ENCODE measurements around the gene PCDHA8. TPM values are rescaled to one million over a fixed set of nuclear protein-coding genes. Genes with fewer than 3 reads are reported as not detected.
"Not testable (repeated sequence)": the region's sequence is repeated elsewhere in the genome, so short reads cannot be mapped to it uniquely, and the experiment has no call there.

The PCDHA8 gene
- total RNA-seq, 2 experiments from 2014 or later: not detected

DNA sequence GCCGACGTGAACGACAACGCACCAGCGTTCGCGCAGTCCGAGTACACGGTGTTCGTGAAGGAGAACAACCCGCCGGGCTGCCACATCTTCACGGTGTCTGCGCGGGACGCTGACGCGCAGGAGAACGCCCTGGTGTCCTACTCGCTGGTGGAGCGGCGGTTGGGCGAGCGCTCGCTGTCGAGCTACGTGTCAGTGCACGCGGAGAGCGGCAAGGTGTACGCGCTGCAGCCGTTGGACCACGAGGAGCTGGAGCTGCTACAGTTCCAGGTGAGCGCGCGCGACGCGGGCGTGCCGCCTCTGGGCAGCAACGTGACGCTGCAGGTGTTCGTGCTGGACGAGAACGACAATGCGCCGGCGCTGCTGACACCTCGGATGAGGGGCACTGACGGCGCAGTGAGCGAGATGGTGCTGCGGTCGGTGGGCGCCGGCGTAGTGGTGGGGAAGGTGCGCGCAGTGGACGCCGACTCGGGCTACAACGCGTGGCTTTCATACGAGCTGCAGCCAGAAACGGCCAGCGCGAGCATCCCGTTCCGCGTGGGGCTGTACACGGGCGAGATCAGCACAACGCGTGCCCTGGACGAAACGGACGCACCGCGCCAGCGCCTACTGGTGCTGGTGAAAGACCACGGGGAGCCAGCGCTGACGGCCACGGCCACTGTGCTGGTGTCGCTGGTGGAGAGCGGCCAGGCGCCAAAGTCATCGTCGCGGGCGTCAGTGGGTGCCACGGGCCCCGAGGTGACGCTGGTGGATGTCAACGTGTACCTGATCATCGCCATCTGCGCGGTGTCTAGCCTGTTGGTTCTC lies 9.0 kb downstream of the PCDHA8 start:
- Mint-ChIP-seq H3K9me3 (peaks cover 15% of the 10 kb centered on the region), H3K27me3 (peaks cover 47% of the 10 kb centered on the region)
- DNase-seq, H3K4me3 Mint-ChIP-seq, H3K27ac Mint-ChIP-seq, H3K36me3 Mint-ChIP-seq, H3K4me1 Mint-ChIP-seq: not testable (repeated sequence)

DNA sequence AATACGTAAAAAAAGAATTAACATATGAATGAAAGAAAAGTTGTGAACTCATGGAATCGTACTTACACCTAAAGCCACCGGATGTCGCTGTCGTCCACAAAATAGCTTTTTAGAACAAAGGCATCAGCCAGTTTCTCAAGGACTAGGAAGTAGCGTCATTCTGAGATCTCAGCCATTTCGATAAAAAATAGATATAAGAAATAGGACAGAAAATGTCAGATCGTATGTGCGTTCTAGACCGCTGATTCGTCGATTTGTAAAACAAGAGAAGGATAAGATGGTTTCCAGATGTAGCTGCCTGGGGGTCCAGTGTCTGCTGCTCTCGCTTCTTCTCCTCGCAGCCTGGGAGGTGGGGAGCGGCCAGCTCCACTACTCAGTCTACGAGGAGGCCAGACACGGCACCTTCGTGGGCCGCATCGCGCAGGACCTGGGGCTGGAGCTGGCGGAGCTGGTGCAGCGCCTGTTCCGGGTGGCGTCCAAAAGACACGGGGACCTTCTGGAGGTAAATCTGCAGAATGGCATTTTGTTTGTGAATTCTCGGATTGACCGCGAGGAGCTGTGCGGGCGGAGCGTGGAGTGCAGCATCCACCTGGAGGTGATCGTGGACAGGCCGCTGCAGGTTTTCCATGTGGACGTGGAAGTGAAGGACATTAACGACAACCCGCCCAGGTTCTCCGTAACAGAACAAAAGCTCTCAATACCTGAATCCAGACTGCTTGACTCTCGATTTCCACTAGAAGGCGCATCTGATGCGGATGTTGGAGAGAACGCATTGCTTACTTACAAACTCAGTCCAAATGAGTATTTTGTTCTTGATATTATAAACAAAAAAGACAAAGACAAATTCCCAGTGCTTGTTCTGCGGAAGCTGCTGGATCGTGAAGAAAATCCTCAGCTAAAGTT lies 15.0 kb downstream of the PCDHA8 start, which contains the start of gene PCDHA10:
Gene PCDHA10, plus strand, starts transcription at position 126 of the 903 bp plus-strand sequence. Its CDS starts 152 bp downstream, at position 278.
- no peaks in the 10 kb centered on the region for H3K4me1 Mint-ChIP-seq
- peaks cover 12% of the 10 kb centered on the region for H3K36me3 Mint-ChIP-seq
- H3K27ac Mint-ChIP-seq: no peak within 1 kb of the TSS
- H3K9me3 Mint-ChIP-seq: peaks cover 22% of the 10 kb centered on the region
- no peak within 1 kb of the TSS for H3K4me3 Mint-ChIP-seq
- DNase-seq: no peak
- H3K27me3 Mint-ChIP-seq: peaks cover 48% of the 10 kb centered on the region

DNA sequence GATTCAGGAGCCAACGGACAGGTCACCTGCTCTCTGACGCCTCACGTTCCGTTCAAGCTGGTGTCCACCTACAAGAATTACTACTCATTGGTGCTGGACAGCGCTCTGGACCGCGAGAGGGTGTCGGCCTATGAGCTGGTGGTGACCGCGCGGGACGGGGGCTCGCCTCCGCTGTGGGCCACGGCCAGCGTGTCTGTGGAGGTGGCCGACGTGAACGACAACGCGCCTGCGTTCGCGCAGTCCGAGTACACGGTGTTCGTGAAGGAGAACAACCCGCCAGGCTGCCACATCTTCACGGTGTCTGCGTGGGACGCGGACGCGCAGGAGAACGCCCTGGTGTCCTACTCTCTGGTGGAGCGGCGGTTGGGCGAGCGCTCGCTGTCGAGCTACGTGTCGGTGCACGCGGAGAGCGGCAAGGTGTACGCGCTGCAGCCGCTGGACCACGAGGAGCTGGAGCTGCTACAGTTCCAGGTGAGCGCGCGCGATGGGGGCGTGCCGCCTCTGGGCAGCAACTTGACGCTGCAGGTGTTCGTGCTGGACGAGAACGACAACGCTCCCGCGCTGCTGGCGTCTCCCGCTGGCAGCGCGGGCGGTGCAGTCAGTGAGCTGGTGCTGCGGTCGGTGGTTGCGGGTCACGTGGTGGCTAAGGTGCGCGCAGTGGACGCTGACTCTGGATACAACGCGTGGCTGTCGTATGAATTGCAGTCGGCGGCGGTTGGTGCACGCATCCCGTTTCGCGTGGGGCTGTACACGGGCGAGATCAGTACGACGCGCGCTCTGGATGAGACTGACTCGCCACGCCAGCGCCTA lies 16.4 kb downstream of the PCDHA8 start:
- Mint-ChIP-seq H3K27ac (no peak overlapping the region), H3K4me1 (no peaks in the 10 kb centered on the region), H3K4me3 (no peak overlapping the region), H3K9me3 (peaks cover 25% of the 10 kb centered on the region), H3K36me3 (peaks cover 12% of the 10 kb centered on the region), H3K27me3 (peaks cover 62% of the 10 kb centered on the region)
- DNase-seq: no peak

DNA sequence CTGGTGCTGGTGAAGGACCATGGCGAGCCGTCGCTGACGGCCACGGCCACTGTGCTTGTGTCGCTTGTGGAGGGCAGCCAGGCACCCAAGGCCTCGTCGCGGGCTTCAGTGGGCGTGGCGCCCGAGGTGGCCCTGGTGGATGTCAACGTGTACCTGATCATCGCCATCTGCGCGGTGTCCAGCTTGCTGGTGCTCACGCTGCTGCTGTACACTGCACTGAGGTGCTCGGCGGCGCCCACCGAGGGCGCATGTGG lies 16.9 kb downstream of the PCDHA8 start:
- H3K27ac Mint-ChIP-seq: no peak overlapping the region
- H3K4me3 Mint-ChIP-seq: no peak overlapping the region
- H3K4me1 Mint-ChIP-seq: no peaks in the 10 kb centered on the region
- peaks cover 57% of the 10 kb centered on the region for H3K27me3 Mint-ChIP-seq
- DNase-seq: no peak
- H3K9me3 Mint-ChIP-seq: peaks cover 25% of the 10 kb centered on the region
- peaks cover 14% of the 10 kb centered on the region for H3K36me3 Mint-ChIP-seq

DNA sequence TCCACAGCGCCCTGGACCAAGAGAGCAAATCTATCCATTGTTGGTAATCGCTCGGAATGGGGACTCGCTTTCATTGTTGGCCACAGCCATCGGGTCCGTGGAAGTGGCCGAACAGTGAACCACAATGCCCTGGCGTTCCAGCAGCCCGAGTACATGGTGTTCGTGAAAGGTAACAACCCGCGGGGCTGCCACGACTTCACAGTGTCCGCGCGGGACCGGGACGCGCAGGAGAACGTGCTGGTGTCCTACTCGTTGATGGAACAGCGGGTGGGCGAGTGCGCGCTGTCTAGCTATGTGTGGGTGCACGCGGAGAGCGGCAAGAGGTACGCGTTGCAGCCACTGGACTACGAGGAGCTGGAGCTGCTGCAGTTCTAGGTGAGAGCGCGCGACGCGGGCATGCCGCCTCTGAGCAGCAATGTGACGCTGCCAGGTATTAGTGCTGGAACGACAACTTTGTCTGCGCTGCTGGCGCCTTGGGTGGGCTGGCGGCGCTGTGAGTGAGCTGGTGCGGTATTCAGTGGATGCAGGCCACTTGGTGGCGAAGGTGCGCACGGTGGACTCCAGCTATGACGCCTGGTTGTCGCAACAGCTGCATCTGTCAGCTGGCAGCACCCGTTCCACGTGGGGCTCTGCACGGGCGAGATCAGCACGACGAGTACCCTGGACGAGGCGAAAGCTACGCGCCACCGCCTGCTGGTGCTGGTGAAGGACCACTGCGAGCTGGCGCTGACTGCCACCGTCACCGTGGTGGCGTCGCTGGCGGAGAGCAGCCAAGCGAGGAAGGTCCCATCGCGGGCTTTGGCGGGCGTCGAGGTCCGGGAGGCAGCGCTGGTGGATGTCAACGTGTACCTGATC lies 21.7 kb downstream of the PCDHA8 start:
- H3K27ac Mint-ChIP-seq: no peak overlapping the region

DNA sequence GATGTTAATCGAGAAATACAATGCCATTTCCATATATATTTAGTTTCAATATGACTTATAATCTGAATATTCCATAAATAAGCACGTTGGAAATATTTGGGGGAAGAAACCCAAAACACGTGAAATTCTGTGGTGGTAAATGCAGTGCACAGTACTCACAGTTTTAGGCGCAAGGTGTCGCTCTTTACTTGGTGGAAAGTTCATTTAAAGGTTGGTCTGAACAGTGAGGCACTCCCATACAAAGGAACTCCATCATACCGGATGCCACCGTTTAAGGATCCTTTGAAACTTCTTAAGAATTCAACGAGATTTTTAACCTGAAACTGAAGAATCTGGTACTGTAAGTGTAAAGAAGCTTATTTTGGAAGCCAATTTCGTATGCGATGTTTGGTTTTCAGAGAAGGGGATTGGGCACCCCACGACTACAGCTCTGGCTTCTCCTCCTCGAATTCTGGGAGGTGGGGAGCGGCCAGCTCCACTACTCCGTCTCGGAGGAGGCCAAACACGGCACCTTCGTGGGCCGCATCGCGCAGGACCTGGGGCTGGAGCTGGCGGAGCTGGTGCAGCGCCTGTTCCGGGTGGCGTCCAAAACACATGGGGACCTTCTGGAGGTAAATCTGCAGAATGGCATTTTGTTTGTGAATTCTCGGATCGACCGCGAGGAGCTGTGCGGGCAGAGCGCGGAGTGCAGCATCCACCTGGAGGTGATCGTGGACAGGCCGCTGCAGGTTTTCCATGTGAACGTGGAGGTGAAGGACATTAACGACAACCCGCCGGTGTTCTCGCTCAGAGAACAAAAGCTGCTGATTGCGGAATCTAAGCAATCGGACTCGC lies 28.0 kb downstream of the PCDHA8 start, which contains the start of gene PCDHA11:
Gene PCDHA11, plus strand, starts transcription at position 237 of the 834 bp plus-strand sequence. Its CDS starts 147 bp downstream, at position 384.
- no peak for DNase-seq
- Mint-ChIP-seq H3K27ac (no peak within 1 kb of the TSS), H3K4me1 (no peaks in the 10 kb centered on the region), H3K27me3 (peaks cover 42% of the 10 kb centered on the region), H3K36me3 (peaks cover 4% of the 10 kb centered on the region), H3K4me3 (no peak within 1 kb of the TSS), H3K9me3 (peaks cover 8% of the 10 kb centered on the region)

More for the DNA sequence above, 21.7 kb downstream of the PCDHA8 start:
- Mint-ChIP-seq H3K27me3 (peaks cover 46% of the 10 kb centered on the region), H3K9me3 (peaks cover 5% of the 10 kb centered on the region), H3K36me3 (peaks cover 2% of the 10 kb centered on the region), H3K4me3 (no peak overlapping the region), H3K4me1 (no peaks in the 10 kb centered on the region)
- no peak for DNase-seq

DNA sequence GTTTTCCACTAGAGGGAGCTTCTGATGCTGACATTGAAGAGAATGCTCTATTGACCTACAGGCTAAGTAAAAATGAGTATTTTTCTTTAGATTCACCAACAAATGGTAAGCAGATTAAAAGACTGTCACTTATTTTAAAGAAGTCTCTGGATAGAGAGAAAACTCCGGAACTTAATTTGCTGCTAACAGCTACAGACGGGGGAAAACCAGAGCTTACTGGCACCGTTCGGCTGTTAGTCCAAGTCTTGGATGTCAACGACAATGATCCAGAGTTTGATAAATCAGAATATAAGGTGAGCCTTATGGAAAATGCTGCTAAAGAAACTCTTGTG lies 28.5 kb downstream of the PCDHA8 start:
- H3K4me1 Mint-ChIP-seq: no peaks in the 10 kb centered on the region
- H3K27ac Mint-ChIP-seq: no peak overlapping the region
- peaks cover 13% of the 10 kb centered on the region for H3K9me3 Mint-ChIP-seq
- DNase-seq: no peak
- H3K36me3 Mint-ChIP-seq: peaks cover 4% of the 10 kb centered on the region
- H3K4me3 Mint-ChIP-seq: no peak overlapping the region
- H3K27me3 Mint-ChIP-seq: peaks cover 44% of the 10 kb centered on the region

DNA sequence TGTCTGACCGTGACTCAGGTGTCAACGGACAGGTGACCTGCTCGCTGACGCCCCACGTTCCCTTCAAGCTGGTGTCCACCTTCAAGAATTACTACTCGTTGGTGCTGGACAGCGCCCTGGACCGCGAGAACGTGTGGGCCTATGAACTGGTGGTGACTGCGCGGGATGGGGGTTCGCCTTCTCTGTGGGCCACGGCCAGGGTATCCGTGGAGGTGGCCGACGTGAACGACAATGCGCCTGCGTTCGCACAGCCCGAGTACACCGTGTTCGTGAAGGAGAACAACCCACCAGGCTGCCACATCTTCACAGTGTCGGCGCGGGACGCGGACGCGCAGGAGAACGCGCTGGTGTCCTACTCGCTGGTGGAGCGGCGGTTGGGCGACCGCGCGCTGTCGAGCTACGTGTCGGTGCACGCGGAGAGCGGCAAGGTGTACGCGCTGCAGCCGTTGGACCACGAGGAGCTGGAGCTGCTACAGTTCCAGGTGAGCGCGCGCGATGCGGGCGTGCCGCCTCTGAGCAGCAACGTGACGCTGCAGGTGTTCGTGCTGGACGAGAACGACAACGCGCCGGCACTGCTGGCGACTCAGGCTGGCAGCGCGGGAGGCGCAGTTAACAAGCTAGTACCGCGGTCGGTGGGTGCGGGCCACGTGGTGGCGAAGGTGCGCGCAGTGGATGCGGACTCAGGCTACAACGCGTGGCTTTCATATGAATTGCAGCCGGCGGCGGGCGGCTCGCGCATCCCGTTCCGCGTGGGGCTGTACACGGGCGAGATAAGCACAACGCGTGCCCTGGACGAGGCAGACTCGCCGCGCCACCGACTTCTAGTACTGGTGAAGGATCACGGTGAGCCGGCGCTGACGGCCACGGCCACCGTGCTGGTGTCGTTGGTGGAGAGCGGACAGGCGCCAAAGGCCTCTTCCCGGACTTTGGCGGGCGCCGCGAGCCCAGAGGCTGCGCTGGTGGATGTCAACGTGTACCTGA lies 29.5 kb downstream of the PCDHA8 start:
- Mint-ChIP-seq H3K36me3 (peaks cover 7% of the 10 kb centered on the region), H3K9me3 (peaks cover 14% of the 10 kb centered on the region), H3K27me3 (peaks cover 51% of the 10 kb centered on the region), H3K27ac (no peak overlapping the region), H3K4me1 (no peaks in the 10 kb centered on the region), H3K4me3 (no peak overlapping the region)
- no peak for DNase-seq

DNA sequence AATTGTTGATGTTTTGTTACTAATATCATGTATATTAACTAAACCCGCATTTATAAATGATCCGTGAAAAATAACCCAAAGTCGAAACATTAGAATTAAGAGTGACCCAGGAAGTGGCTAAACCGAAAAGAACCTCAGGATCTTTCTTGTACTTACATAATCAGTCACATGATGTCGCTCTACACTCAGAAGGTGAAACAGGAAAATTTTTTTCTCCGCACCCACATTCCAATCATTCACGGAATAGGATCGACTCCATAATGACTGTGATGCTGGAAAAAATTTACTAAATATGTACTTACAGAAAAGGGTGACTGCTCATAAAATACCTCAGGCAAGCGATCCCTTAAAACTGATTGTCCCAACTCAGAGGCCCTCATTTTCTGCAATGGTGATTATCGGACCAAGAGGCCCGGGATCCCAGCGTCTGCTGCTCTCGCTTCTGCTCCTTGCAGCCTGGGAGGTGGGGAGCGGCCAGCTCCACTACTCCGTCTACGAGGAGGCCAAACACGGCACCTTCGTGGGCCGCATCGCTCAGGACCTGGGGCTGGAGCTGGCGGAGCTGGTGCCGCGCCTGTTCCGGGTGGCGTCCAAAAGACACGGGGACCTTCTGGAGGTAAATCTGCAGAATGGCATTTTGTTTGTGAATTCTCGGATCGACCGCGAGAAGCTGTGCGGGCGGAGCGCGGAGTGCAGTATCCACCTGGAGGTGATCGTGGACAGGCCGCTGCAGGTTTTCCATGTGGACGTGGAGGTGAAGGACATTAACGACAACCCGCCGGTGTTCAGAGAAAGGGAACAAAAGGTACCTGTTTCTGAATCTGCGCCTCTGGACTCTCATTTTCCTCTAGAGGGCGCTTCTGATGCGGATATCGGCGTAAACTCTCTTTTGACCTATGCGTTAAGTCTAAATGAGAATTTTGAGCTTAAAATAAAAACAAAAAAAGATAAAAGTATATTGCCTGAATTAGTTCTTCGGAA lies 34.4 kb downstream of the PCDHA8 start, which contains the start of gene PCDHA12:
Gene PCDHA12, plus strand, starts transcription at position 224 of the 981 bp plus-strand sequence. Its CDS starts 165 bp downstream, at position 389.
- Mint-ChIP-seq H3K9me3 (peaks cover 12% of the 10 kb centered on the region), H3K27ac (no peak within 1 kb of the TSS), H3K36me3 (peaks cover 9% of the 10 kb centered on the region), H3K4me3 (no peak within 1 kb of the TSS), H3K27me3 (peaks cover 51% of the 10 kb centered on the region), H3K4me1 (no peaks in the 10 kb centered on the region)
- DNase-seq: no peak

DNA sequence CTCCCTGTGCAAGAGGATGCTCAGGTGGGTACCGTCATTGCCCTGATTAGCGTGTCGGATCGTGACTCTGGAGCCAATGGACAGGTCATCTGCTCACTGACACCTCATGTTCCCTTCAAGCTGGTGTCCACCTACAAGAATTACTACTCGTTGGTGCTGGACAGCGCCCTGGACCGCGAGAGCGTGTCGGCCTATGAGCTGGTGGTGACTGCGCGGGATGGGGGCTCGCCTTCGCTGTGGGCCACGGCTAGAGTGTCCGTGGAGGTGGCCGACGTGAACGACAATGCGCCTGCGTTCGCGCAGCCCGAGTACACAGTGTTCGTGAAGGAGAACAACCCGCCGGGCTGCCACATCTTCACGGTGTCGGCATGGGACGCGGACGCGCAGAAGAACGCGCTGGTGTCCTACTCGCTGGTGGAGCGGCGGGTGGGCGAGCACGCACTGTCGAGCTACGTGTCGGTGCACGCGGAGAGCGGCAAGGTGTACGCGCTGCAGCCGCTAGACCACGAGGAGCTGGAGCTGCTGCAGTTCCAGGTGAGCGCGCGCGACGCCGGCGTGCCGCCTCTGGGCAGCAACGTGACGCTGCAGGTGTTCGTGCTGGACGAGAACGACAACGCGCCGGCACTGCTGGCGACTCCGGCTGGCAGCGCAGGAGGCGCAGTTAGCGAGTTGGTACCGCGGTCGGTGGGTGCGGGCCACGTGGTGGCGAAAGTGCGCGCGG lies 35.7 kb downstream of the PCDHA8 start:
- not testable (repeated sequence) for H3K27ac Mint-ChIP-seq, DNase-seq, H3K4me1 Mint-ChIP-seq, H3K36me3 Mint-ChIP-seq, H3K4me3 Mint-ChIP-seq
- Mint-ChIP-seq H3K27me3 (peaks cover 61% of the 10 kb centered on the region), H3K9me3 (peaks cover 15% of the 10 kb centered on the region)

DNA sequence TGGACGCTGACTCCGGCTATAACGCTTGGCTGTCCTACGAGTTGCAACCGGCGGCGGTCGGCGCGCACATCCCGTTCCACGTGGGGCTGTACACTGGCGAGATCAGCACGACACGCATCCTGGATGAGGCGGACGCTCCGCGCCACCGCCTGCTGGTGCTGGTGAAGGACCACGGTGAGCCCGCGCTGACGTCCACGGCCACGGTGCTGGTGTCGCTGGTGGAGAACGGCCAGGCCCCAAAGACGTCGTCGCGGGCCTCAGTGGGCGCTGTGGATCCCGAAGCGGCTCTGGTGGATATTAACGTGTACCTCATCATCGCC lies 36.2 kb downstream of the PCDHA8 start:
- H3K9me3 Mint-ChIP-seq: peaks cover 16% of the 10 kb centered on the region

More for the DNA sequence above, 36.2 kb downstream of the PCDHA8 start:
- Mint-ChIP-seq H3K27me3 (peaks cover 61% of the 10 kb centered on the region), H3K27ac (no peak overlapping the region), H3K36me3 (peaks cover 9% of the 10 kb centered on the region), H3K4me1 (peaks cover 3% of the 10 kb centered on the region), H3K4me3 (no peak overlapping the region)
- no peak for DNase-seq

Measured in activated naive CD8-positive, alpha-beta T cell treated with anti-CD3 and anti-CD28 coated beads for 36 hours (primary cell).